ENCODE measurements around the gene NCK2. TPM values are rescaled to one million over a fixed set of nuclear protein-coding genes. Genes with fewer than 3 reads are reported as not detected.
A peak's percentile ranks its signal among the peaks of the same experiment; 100 is the strongest.

The NCK2 gene
- total RNA-seq, 1 donor from 2014 or later = 92.5 TPM

DNA sequence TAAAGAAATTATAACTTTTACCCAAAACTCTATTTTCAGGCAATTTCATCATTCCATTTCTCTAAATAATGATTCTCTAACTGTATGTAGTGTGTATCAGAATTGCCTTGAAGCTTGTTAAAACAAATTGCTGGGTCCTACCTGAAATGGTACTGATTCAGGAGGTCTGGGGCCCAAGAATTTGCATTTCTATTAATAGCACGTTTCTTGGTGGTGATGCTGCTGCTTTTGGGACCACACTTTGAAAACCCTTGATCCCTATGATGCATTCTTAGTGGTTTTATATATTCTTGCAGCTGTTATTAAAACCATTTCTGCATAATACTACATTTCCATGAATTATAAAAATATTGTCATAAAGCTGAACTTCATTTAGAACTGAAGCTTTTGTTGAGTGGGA lies 140.7 kb downstream of the NCK2 start:
- Mint-ChIP-seq H3K27ac (no peak overlapping the region), H3K36me3 (ENCODE audit: insufficient read depth) (peaks cover 36% of the 10 kb centered on the region), H3K4me3 (ENCODE audit: low read depth) (no peak overlapping the region), H3K27me3 (no peaks in the 10 kb centered on the region), H3K9me3 (ENCODE audit: low read depth) (peaks cover 8% of the 10 kb centered on the region), H3K4me1 (ENCODE audit: low read depth) (peaks cover 47% of the 10 kb centered on the region)
- DNase-seq (ENCODE audit: low spot score, unreplicated experiment) = no peak
- TF ChIP-seq, protein P1, sequence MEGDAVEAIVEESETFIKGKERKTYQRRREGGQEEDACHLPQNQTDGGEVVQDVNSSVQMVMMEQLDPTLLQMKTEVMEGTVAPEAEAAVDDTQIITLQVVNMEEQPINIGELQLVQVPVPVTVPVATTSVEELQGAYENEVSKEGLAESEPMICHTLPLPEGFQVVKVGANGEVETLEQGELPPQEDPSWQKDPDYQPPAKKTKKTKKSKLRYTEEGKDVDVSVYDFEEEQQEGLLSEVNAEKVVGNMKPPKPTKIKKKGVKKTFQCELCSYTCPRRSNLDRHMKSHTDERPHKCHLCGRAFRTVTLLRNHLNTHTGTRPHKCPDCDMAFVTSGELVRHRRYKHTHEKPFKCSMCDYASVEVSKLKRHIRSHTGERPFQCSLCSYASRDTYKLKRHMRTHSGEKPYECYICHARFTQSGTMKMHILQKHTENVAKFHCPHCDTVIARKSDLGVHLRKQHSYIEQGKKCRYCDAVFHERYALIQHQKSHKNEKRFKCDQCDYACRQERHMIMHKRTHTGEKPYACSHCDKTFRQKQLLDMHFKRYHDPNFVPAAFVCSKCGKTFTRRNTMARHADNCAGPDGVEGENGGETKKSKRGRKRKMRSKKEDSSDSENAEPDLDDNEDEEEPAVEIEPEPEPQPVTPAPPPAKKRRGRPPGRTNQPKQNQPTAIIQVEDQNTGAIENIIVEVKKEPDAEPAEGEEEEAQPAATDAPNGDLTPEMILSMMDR (IDR thresholded peaks at IDR 0.05; ENCODE audit: unreplicated experiment) = no peak

DNA sequence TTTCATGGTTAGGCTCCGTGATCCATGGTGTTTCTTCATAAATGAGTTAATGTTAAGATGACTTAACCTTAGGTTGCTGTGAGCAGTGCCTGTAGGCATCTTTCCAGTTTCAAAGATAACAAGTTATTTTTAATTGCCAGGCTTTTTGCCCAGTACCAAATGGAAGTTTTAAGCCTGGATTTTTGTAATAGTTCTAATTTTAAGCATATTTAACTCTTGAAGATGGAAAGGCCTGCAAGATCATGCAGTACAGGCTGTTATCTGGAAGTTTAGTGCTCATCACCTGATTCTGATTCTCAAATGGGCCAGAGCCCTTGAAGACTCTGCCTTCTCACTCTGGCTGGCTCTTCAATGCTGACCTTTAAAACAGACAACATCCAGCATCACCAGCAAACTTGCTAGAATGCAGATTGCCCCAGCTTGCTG lies 141.3 kb downstream of the NCK2 start:
- H3K4me1 Mint-ChIP-seq (ENCODE audit: low read depth) = peaks cover 52% of the 10 kb centered on the region
- H3K9me3 Mint-ChIP-seq (ENCODE audit: low read depth) = peaks cover 8% of the 10 kb centered on the region
- TF ChIP-seq, protein P1 (IDR thresholded peaks at IDR 0.05; ENCODE audit: unreplicated experiment) = no peak
- no peak overlapping the region for H3K27ac Mint-ChIP-seq
- no peak overlapping the region for H3K4me3 Mint-ChIP-seq (ENCODE audit: low read depth)
- DNase-seq (ENCODE audit: low spot score, unreplicated experiment) = no peak
- H3K27me3 Mint-ChIP-seq = no peaks in the 10 kb centered on the region
- H3K36me3 Mint-ChIP-seq (ENCODE audit: insufficient read depth) = peaks cover 33% of the 10 kb centered on the region

DNA sequence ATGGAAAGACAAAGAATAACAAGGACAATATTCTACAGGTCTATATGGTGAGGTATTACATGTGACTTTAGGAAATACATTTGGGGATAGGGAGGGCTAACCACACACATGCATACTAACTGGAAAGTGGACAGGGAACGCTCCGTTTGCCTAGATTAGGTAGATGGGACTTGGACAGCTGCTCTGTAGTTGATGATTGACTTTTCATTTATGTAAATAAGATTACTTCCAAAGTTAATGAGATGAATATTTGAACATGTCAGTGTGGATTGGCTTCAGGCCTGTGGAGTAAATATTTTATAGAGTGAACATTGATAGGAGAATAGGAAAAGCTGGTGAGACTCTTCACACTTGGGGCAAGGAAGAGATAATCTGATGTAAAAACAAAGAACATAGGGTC lies 142.0 kb downstream of the NCK2 start:
- Mint-ChIP-seq H3K36me3 (ENCODE audit: insufficient read depth) (peaks cover 30% of the 10 kb centered on the region), H3K27ac (no peak overlapping the region), H3K4me1 (ENCODE audit: low read depth) (peaks cover 54% of the 10 kb centered on the region), H3K9me3 (ENCODE audit: low read depth) (peaks cover 8% of the 10 kb centered on the region), H3K27me3 (no peaks in the 10 kb centered on the region), H3K4me3 (ENCODE audit: low read depth) (no peak overlapping the region)
- no peak for DNase-seq (ENCODE audit: low spot score, unreplicated experiment)
- TF ChIP-seq, protein P1 (IDR thresholded peaks at IDR 0.05; ENCODE audit: unreplicated experiment) = no peak

- peaks cover 8% of the 10 kb centered on the region for H3K9me3 Mint-ChIP-seq (ENCODE audit: low read depth)
- no peak overlapping the region for H3K4me3 Mint-ChIP-seq (ENCODE audit: low read depth)
- no peak for DNase-seq (ENCODE audit: low spot score, unreplicated experiment)
- peak overlapping the region; percentile 15 for H3K27ac Mint-ChIP-seq
- no peaks in the 10 kb centered on the region for H3K27me3 Mint-ChIP-seq
- H3K36me3 Mint-ChIP-seq (ENCODE audit: insufficient read depth) = peaks cover 24% of the 10 kb centered on the region
- peaks cover 51% of the 10 kb centered on the region for H3K4me1 Mint-ChIP-seq (ENCODE audit: low read depth)
- TF ChIP-seq, protein P1 (IDR thresholded peaks at IDR 0.05; ENCODE audit: unreplicated experiment) = no peak
Observed at GRCh38 chr2:105887256-105887655, 142.5 kb downstream of the NCK2 start.

DNA sequence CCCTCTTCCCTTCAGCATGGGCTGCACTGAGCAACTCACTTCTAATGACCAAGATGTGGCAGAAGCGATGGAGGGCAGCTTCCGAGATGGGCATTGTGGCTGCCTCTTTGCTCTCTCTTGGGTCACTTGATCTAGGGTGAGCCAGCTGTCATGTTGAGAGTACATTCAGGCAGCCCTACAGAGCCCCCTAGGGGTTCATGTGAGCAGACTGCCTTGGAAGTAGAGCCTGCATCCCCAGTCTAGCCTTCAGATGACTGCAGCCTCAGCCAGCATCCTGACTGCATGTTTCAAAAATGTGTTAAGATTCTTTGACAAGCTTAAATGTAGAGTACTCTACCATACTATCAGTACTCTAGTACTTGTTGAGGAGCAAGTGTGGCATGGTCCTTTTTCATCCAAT lies 143.9 kb downstream of the NCK2 start:
- Mint-ChIP-seq H3K27ac (peak overlapping the region; percentile 33), H3K4me3 (ENCODE audit: low read depth) (no peak overlapping the region), H3K27me3 (no peaks in the 10 kb centered on the region), H3K9me3 (ENCODE audit: low read depth) (peaks cover 8% of the 10 kb centered on the region), H3K4me1 (ENCODE audit: low read depth) (peaks cover 38% of the 10 kb centered on the region), H3K36me3 (ENCODE audit: insufficient read depth) (peaks cover 21% of the 10 kb centered on the region)
- TF ChIP-seq, protein P1 (IDR thresholded peaks at IDR 0.05; ENCODE audit: unreplicated experiment) = no peak
- DNase-seq (ENCODE audit: low spot score, unreplicated experiment) = no peak
